OCI-LY7 (cell line): Measurements from ENCODE around the gene FLNA.

Experiments
- EZH2phosphoT487 ChIP-seq: fragments of 200-600 bp; sonication (generic); IDR thresholded peaks from 2 replicates; pipeline ENCODE4 v1.6.1; 2018; ENCODE audit warnings: low read depth, borderline replicate concordance, mild to moderate bottlenecking, mixed run types, antibody characterized with exemption, low read length, moderate library complexity, mixed read lengths
- TF ChIP-seq, protein P1 (sequence below): fragments of 200-600 bp; sonication (generic); conservative IDR thresholded peaks from 2 replicates; pipeline ENCODE4 v1.5.1; 2014; ENCODE audit warnings: mild to moderate bottlenecking, antibody characterized with exemption, low read length, moderate library complexity, mixed read lengths

DNA sequence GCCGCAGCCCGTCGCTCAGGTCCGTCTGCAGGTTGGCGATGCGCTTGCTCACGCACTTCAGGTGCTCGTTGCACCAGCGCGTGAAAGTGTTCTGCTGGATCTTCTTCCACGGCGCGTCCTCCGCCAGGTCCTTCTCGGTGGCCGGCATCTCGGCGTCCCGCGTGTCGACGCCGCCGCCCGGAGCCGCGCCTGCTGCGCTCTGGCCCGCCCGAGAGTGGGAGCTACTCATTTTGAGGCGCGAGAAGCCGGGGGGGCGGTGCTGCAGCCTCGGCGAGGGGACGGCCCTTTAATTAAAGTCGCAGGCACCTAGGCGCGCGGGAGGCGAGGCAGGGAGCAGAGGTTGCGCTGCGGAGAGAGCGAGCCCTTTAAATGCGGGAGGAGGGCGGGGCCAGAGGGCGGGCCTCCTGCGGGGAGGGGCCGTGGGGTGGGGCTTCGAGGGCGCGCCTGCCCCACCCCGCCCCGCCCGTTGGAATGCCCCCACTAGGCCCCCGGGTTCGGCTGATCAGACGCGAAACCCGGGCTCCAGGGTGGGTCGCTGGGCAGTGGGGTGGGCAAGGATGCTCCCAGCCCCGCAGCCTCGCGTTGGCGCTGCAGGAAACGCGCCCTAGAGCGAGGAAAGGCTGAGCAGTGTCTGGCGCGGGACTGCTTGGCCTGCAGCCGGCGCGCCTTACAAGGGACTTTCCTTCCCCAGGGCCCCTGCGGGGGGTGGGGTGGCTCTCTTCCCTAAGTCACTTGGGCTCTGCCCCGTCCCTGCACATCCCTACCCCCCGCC is 3.2 kb downstream of the FLNA start:
- TF ChIP-seq, protein P1, sequence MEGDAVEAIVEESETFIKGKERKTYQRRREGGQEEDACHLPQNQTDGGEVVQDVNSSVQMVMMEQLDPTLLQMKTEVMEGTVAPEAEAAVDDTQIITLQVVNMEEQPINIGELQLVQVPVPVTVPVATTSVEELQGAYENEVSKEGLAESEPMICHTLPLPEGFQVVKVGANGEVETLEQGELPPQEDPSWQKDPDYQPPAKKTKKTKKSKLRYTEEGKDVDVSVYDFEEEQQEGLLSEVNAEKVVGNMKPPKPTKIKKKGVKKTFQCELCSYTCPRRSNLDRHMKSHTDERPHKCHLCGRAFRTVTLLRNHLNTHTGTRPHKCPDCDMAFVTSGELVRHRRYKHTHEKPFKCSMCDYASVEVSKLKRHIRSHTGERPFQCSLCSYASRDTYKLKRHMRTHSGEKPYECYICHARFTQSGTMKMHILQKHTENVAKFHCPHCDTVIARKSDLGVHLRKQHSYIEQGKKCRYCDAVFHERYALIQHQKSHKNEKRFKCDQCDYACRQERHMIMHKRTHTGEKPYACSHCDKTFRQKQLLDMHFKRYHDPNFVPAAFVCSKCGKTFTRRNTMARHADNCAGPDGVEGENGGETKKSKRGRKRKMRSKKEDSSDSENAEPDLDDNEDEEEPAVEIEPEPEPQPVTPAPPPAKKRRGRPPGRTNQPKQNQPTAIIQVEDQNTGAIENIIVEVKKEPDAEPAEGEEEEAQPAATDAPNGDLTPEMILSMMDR = no peak
- TF ChIP-seq EZH2phosphoT487 = no peak
